HG02885 (cell line): Measurements from ENCODE around the gene ZNF529.
"Not testable (repeated sequence)": the region's sequence is repeated elsewhere in the genome, so short reads cannot be mapped to it uniquely, and the experiment has no call there.

Source experiments
- ATAC-seq: cut with Tn5 transposase; IDR thresholded peaks from one replicate; pipeline ENCODE4 v1.9.1; 2021; ENCODE audit warnings: mild to moderate bottlenecking; ENCODE audit not compliant: unreplicated experiment, poor library complexity

ZNF529 gene

GRCh38 chr19:36573020-36573894, at the start of gene ZNF529:
TSS of gene ZNF529 (minus strand) at chr19:36573292. CDS start at chr19:36572346, 946 bp downstream.
- peak; percentile 91 for ATAC-seq

- ATAC-seq: no peak
Measured at GRCh38 chr19:36605877-36606478, 32.9 kb upstream of the ZNF529 start.

GRCh38 chr19:36605101-36605876, 32.2 kb upstream of the ZNF529 start, which contains the start of gene ZNF382:
TSS of gene ZNF382 (plus strand) at chr19:36605313. CDS start at chr19:36609915, 4,602 bp downstream.
- ATAC-seq: peak; percentile 81

DNA sequence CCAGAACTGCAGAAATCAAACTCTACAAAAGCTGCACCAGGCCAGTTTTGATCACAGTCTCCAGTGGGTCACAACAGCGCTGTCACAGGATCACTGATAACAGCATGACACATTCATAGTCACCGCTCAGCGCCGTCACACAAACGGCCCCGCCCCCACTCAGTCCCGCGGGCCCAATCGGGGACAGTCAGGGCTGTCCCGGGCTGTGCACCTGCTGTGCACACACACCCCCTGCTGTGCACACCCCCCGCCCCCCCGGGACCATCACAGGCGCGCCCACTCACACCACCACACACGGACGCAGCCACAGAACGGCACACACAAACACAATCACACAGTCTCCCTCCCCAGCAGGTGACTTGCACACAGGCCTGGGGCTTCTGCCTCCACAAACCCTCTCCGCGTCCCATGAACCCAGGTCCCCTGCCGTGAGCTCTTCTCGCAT, 31.6 kb upstream of the ZNF529 start:
- ATAC-seq: peak; percentile 86

DNA sequence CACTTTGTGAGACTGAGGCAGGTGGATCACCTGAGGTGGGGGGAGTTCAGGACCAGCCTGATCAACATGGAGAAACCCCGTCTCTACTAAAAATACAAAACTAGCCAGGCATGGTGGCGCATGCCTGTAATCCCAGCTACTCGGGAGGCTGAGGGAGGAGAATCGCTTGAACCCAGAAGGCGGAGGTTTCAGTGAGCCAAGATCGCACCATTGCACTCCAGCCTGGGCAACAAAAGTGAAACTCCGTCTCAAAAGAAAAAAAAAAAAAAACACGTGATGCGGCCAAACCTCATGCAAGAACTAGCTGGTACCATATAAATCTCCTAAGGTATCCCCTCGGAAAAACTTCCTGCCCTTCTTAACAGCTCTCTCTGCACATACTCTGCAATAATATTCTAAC, 29.6 kb upstream of the ZNF529 start:
- not testable (repeated sequence) for ATAC-seq

DNA sequence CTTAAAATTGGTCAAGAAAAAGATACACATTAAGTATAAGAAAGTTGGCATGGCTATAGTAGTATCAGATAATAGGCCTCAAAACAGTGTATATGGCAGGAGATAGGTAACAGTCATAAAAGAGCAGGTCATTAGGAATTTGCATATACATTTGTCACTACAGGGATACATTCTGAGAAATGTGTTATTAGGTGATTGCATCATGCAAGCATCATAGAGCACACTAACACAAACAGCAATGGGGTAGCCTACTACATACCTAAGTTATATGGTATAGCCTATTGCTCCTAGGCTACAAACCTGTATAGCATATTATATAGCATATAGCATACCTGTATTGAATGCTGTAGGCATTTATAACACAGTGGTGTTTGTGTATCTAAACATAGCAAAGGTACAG, 6.2 kb upstream of the ZNF529 start:
- no peak for ATAC-seq

- ATAC-seq: no peak
Measured at GRCh38 chr19:36577271-36577996, 4.3 kb upstream of the ZNF529 start.

DNA sequence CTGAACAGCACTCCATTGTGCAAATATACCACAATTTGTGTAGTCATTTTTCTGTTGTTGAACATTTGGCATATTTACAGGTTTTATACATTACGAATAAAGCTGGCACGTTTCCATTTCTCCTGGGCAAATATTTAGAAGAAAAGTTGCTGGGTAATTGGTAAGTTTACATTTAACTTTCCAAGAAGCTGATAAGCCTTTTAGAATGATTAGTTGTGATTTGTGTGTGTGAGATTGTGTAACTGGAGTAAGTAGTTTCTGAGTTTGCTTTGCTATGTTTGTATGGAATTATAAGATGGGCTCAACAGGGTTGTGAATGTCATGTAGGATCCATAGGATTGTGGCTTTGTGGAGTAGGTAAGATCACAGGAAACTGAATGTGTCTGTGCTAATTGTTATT, 1.6 kb upstream of the ZNF529 start:
- no peak for ATAC-seq

- no peak for ATAC-seq
Measured at GRCh38 chr19:36573895-36574720, 1.0 kb upstream of the ZNF529 start.

GRCh38 chr19:36572593-36573019, 486 bp downstream of the ZNF529 start:
- no peak for ATAC-seq

DNA sequence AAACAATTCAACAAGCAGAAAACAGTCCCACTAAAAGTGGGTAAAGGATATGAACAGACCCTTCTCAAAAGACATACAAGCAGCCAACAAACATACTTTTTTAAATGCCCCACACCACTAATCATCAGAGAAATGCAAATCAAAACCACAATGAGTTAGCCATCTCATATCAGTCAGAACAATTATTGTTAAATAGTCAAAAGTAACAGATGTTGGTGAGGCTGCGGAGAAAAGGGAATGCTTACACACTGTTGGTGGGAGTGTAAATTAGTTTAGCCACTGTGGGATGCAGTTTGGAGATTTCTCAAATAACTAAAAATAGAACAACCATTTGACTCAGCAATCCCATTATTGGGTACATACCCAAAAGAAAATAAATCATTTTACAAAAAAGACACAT, 8.7 kb downstream of the ZNF529 start:
- ATAC-seq: no peak

GRCh38 chr19:36547001-36547732, 25.9 kb downstream of the ZNF529 start:
- no peak for ATAC-seq

DNA sequence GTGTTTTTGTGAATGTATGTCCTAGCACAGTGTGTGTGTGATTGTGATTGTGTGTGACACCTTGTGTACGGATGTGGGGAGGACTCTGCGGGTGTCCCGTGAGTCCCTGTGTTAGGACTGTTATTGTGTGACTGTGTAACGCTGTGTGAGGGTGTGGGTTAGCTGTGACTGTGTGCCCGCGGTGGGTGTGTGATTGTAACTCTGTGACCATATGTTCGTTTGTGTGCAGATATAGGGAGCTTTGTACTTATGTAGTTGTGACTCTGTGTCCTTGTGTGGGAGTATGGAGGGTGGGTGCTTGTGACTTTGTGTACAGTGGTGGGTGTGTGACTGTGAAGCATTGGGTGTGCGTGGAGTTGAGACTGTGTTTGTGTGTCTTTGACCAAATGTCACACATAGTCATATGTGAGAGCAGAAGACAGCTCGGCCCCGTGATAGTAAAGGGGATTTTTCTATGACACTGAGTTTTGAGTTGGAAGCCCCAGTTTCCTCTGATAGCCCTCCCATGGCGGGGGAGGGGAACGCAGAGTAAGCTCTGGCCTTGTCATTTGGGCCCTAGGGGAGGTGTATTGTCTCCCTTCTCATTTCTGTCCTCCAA, 44.1 kb downstream of the ZNF529 start:
- ATAC-seq: peak; percentile 26

GRCh38 chr19:36528194-36528920, 44.7 kb downstream of the ZNF529 start, which contains the start of gene ZNF260:
TSS of gene ZNF260 (minus strand) at chr19:36528271. CDS start at chr19:36515238, 13,033 bp downstream.
- ATAC-seq: peak; percentile 88

DNA sequence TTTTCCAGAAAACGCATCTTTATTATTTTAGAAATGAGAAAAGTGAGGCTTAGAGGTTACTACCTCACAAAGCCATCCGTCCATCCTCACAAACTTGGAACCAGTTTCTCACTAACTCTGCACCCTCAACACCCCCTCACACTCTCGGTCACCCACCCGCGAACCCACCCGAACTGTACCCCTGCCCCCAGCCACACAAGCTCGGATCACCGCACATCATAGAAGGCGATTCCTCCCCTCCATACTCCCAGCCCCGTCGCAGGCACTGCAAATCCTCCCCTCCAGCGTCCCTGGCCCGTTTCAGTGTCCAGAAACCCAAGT, 45.3 kb downstream of the ZNF529 start:
- ATAC-seq: peak; percentile 10

- ATAC-seq: no peak
Measured at GRCh38 chr19:36527341-36527740, 45.8 kb downstream of the ZNF529 start.

GRCh38 chr19:36526581-36526980, 46.5 kb downstream of the ZNF529 start:
- ATAC-seq: no peak

DNA sequence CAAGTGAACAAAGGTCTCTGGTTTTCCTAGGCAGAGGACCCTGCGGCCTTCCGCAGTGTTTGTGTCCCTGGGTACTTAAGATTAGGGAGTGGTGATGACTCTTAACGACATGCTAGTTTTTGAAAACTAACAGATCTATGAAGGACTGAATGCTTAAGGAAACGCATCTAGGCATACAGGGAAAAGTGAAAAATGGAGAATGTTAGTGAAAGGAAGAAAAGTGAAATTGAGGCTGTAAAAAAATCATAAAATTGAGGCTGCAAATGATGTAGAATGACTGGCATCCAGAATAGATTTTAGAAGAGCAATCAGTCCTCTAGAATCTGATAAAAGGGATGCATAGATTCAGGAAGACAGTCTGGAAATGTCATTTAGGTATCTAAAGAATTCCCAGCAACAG, 48.5 kb downstream of the ZNF529 start:
- no peak for ATAC-seq
